GM10266 (cell line): ENCODE data around the gene TOP3A.
A peak's percentile ranks its signal among the peaks of the same experiment; 100 is the strongest.

Experiments
- DNase-seq: peaks from one replicate; pipeline ENCODE4 v3.0.0; 2012; ENCODE audit errors: extremely low spot score
- CTCF ChIP-seq: IDR thresholded peaks from 2 replicates; pipeline ENCODE4 v1.5.1; 2012; ENCODE audit warnings: mild to moderate bottlenecking, low read depth; ENCODE audit not compliant: control insufficient read depth, insufficient read depth; ENCODE audit errors: missing control alignments

Gene TOP3A, protein sequence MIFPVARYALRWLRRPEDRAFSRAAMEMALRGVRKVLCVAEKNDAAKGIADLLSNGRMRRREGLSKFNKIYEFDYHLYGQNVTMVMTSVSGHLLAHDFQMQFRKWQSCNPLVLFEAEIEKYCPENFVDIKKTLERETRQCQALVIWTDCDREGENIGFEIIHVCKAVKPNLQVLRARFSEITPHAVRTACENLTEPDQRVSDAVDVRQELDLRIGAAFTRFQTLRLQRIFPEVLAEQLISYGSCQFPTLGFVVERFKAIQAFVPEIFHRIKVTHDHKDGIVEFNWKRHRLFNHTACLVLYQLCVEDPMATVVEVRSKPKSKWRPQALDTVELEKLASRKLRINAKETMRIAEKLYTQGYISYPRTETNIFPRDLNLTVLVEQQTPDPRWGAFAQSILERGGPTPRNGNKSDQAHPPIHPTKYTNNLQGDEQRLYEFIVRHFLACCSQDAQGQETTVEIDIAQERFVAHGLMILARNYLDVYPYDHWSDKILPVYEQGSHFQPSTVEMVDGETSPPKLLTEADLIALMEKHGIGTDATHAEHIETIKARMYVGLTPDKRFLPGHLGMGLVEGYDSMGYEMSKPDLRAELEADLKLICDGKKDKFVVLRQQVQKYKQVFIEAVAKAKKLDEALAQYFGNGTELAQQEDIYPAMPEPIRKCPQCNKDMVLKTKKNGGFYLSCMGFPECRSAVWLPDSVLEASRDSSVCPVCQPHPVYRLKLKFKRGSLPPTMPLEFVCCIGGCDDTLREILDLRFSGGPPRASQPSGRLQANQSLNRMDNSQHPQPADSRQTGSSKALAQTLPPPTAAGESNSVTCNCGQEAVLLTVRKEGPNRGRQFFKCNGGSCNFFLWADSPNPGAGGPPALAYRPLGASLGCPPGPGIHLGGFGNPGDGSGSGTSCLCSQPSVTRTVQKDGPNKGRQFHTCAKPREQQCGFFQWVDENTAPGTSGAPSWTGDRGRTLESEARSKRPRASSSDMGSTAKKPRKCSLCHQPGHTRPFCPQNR

GRCh38 chr17:18314731-18315561, at the start of gene TOP3A, which contains the start of gene SMCR8:
Gene TOP3A (minus strand): TSS chr17:18314994. CDS start chr17:18314778, 216 bp downstream.
Gene SMCR8 (plus strand): TSS chr17:18315293. CDS start chr17:18315790, 497 bp downstream.
- no peak for TF ChIP-seq CTCF
- DNase-seq: peak; percentile 89

DNA sequence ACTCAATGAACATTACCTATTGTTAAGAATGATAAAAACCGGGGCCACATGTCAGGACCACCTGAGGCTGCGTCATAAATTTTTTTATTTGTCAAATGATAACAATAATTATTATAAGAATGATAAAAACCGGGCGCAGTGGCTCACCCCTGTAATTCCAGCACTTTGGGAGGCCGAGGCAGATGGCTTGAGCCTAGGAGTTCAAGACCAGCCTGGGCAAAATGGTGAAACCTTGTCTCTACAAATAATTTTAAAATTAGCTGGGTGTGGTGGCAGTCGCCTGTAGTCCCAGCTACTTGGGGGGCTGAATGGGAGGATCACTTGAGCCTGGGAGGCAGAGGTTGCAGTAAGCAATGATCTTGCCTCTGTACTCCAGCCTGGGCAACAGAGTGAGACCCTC, 49.4 kb upstream of the TOP3A start:
- no peak for TF ChIP-seq CTCF
- no peak for DNase-seq

- no peak for TF ChIP-seq CTCF
- peak; percentile 96 for DNase-seq
Measured at GRCh38 chr17:18363101-18364049, 48.6 kb upstream of the TOP3A start, which contains the start of gene SHMT1. Gene SHMT1 (minus strand): TSS chr17:18363550. CDS start chr17:18355981, 7,569 bp downstream.

- no peak for TF ChIP-seq CTCF
- DNase-seq: no peak
Measured at GRCh38 chr17:18362698-18363100, 47.9 kb upstream of the TOP3A start.

DNA sequence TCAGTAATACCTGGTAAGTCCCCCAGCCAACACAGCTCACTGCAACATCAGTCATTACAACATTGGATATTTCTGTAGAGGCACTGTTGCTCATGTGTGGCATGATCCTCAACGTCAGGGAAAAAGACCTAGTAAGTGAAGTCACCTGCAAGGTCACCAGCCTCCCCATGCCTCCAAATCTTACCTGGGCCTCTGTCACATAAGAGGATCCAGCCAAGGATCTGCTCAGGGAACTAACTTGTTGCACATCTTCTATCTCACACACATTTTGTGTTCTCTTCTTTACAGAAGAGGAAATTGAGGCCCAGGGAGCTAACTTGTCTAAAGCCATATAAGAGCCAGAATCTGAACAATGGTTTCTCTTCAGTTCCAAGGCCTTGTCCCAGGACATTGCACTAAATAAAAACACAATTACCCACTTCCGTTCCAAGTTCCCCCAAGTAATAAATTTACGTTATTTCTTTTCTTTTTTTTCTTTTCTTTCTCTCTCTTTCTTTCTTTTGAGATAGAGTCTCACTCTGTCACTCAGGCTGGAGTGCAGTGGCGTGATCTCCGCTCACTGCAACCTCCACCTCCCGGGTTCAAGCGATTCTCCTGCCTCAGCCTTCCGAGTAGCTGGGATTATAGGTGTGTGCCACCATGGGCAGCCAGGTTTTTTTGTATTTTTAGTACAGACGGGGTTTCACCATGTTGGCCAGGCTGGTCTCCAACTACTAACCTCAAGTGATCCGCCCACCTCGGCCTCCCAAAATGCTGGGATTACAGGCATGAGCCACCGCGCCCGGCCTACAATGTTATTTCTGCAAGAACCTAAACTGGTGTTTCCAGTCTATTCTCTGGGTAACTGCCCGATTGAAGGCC, 47.3 kb upstream of the TOP3A start:
- no peak for TF ChIP-seq CTCF
- DNase-seq: no peak
